Measurements from ENCODE around the gene CDH4.

DNA sequence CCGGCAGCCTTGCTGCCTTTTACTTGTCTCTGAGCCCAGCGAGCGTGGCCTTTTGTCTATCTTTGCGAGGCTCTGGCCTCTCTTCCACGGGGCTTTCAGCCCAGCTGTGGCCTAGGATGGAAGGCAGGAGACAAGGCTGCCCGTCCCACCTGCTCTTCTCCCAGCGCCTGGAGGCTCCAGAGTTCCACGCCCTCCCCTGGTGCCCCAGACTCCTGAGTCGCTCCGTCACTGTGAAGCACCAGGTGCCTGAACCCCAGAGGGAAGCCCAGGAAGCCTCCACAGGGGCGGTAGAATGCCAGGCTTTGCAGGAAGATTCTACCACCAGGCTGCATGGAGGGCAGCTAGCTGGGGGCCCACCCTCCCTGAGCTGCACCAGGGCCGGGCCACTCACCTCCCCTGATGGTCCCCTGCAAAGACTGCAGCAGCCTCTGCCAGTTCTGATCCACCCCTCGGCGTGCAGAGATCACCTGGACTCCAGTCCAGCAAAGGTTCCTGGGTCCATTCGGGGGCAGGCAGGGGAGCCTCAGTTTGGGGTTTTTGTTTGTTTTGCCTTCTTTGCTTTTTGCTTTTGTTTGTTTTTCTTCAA lies 384.6 kb downstream of the CDH4 start:
- no peak for TF ChIP-seq SIN3A (IDR thresholded peaks at IDR 0.05; ENCODE audit: borderline replicate concordance, insufficient read depth, low read length)
- TF ChIP-seq POLR2AphosphoS5 (IDR thresholded peaks at IDR 0.05; ENCODE audit: low read depth, low read length) = no peak
- TF ChIP-seq, protein P1, sequence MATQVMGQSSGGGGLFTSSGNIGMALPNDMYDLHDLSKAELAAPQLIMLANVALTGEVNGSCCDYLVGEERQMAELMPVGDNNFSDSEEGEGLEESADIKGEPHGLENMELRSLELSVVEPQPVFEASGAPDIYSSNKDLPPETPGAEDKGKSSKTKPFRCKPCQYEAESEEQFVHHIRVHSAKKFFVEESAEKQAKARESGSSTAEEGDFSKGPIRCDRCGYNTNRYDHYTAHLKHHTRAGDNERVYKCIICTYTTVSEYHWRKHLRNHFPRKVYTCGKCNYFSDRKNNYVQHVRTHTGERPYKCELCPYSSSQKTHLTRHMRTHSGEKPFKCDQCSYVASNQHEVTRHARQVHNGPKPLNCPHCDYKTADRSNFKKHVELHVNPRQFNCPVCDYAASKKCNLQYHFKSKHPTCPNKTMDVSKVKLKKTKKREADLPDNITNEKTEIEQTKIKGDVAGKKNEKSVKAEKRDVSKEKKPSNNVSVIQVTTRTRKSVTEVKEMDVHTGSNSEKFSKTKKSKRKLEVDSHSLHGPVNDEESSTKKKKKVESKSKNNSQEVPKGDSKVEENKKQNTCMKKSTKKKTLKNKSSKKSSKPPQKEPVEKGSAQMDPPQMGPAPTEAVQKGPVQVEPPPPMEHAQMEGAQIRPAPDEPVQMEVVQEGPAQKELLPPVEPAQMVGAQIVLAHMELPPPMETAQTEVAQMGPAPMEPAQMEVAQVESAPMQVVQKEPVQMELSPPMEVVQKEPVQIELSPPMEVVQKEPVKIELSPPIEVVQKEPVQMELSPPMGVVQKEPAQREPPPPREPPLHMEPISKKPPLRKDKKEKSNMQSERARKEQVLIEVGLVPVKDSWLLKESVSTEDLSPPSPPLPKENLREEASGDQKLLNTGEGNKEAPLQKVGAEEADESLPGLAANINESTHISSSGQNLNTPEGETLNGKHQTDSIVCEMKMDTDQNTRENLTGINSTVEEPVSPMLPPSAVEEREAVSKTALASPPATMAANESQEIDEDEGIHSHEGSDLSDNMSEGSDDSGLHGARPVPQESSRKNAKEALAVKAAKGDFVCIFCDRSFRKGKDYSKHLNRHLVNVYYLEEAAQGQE (IDR thresholded peaks at IDR 0.05; ENCODE audit: insufficient read depth in 1 of 2, low read depth in 2 of 2, low read length in 2 of 2) = no peak
- TF ChIP-seq TAF1 (IDR thresholded peaks at IDR 0.05; ENCODE audit: borderline replicate concordance, insufficient read depth, low read length) = no peak
- TF ChIP-seq FOXP2 (optimal IDR thresholded peaks at IDR 0.05; ENCODE audit: borderline replicate concordance, extremely low read depth, extremely low read length, insufficient read depth) = no peak

Measured in PFSK-1 (cell line).